ENCODE results near the gene TMEM69. TPM values are rescaled to one million over a fixed set of nuclear protein-coding genes. Genes with fewer than 3 reads are reported as not detected.

Gene TMEM69
- polyA plus RNA-seq, 3 donors, result 27.6 to 43.4 (median 36.2) TPM

- intact Hi-C loops (cut with micrococcal nuclease), result no loop called here
- no peak for DNase-seq
- H4K20me1 ChIP-seq (ENCODE audit: insufficient read depth, low read length), result peaks cover 100% of the 10 kb centered on the region
- H3K4me2 ChIP-seq (replicated peaks; ENCODE audit: extremely low read depth, low read length, poor library complexity, severe bottlenecking), result no peak overlapping the region
- H3K27me3 Mint-ChIP-seq (ENCODE audit: low read depth in 3 of 3), result no peaks in the 10 kb centered on the region
- no CpG with 5 or more reads among the region's 3 CpGs for WGBS (ENCODE audit: insufficient coverage)
- no peak for TF ChIP-seq CTCF (IDR thresholded peaks at IDR 0.05)
- H3K27ac ChIP-seq (ENCODE audit: low read depth in 1 of 2, low read length in 2 of 2), result peak overlapping the region in 1 of 2 donors; percentile 54
- no peaks in the 10 kb centered on the region for H3K9me3 Mint-ChIP-seq
- no peak overlapping the region for H3K9ac ChIP-seq (ENCODE audit: insufficient read depth, low read length, poor library complexity, severe bottlenecking)
- peaks cover 21 to 40% of the 10 kb centered on the region in 2 donors for H3K4me1 ChIP-seq (ENCODE audit: control insufficient read depth in 1 of 2, insufficient read depth in 2 of 2, low read length in 2 of 2)
- no peaks in the 10 kb centered on the region for H3K27me3 ChIP-seq (ENCODE audit: control insufficient read depth in 2 of 2, insufficient read depth in 2 of 2, low read length in 2 of 2)
- H3K79me2 ChIP-seq (ENCODE audit: insufficient read depth, low read length), result peaks cover 100% of the 10 kb centered on the region
- H3K27ac Mint-ChIP-seq, result peak overlapping the region in 4 of 7 donors; percentile 68 to 88 (median 76)
- peaks cover 3 to 19% of the 10 kb centered on the region in 2 donors for H3K36me3 ChIP-seq (replicated peaks in 1 of 2; ENCODE audit: control insufficient read depth in 1 of 2, insufficient read depth in 2 of 2, low read length in 2 of 2)
- H3K4me3 ChIP-seq (replicated peaks in 1 of 3; ENCODE audit: low read depth in 2 of 3, low read length in 3 of 3), result no peak overlapping the region
- H3K4me1 Mint-ChIP-seq, result peaks cover 60% of the 10 kb centered on the region
- H3K36me3 Mint-ChIP-seq, result peaks cover 11 to 20% of the 10 kb centered on the region in 2 donors
- no peaks in the 10 kb centered on the region for H3K9me3 ChIP-seq (replicated peaks in 1 of 2; ENCODE audit: control insufficient read depth in 1 of 2, insufficient read depth in 1 of 2, low read length in 2 of 2)
- H2AFZ ChIP-seq (ENCODE audit: insufficient read depth, low read depth, low read length, poor library complexity, severe bottlenecking), result no peak overlapping the region
- H3K4me3 Mint-ChIP-seq, result no peak overlapping the region
Measured at GRCh38 chr1:45677751-45678245, 10.2 kb upstream of the TMEM69 start.

- H3K36me3 Mint-ChIP-seq, result peaks cover 9 to 18% of the 10 kb centered on the region in 2 donors
- Histone ChIP-seq H2AFZ (ENCODE audit: insufficient read depth, low read depth, low read length, poor library complexity, severe bottlenecking) (no peak overlapping the region), H3K4me2 (replicated peaks; ENCODE audit: extremely low read depth, low read length, poor library complexity, severe bottlenecking) (no peak overlapping the region), H3K79me2 (ENCODE audit: insufficient read depth, low read length) (peaks cover 100% of the 10 kb centered on the region), H3K4me3 (replicated peaks in 1 of 3; ENCODE audit: low read depth in 2 of 3, low read length in 3 of 3) (no peak overlapping the region), H3K27me3 (ENCODE audit: control insufficient read depth in 2 of 2, insufficient read depth in 2 of 2, low read length in 2 of 2) (no peaks in the 10 kb centered on the region), H3K36me3 (replicated peaks in 1 of 2; ENCODE audit: control insufficient read depth in 1 of 2, insufficient read depth in 2 of 2, low read length in 2 of 2) (peaks cover 3 to 12% of the 10 kb centered on the region in 2 donors), H3K27ac (ENCODE audit: low read depth in 1 of 2, low read length in 2 of 2) (peak overlapping the region in 1 of 2 donors; percentile 30), H4K20me1 (ENCODE audit: insufficient read depth, low read length) (peaks cover 100% of the 10 kb centered on the region), H3K9me3 (replicated peaks in 1 of 2; ENCODE audit: control insufficient read depth in 1 of 2, insufficient read depth in 1 of 2, low read length in 2 of 2) (no peaks in the 10 kb centered on the region), H3K9ac (ENCODE audit: insufficient read depth, low read length, poor library complexity, severe bottlenecking) (no peak overlapping the region), H3K4me1 (ENCODE audit: control insufficient read depth in 1 of 2, insufficient read depth in 2 of 2, low read length in 2 of 2) (peaks cover 26 to 47% of the 10 kb centered on the region in 2 donors)
- no peaks in the 10 kb centered on the region for H3K9me3 Mint-ChIP-seq
- TF ChIP-seq CTCF (IDR thresholded peaks at IDR 0.05), result no peak
- H3K4me3 Mint-ChIP-seq, result no peak overlapping the region
- intact Hi-C loops (cut with micrococcal nuclease), result no loop called here
- H3K27ac Mint-ChIP-seq, result peak overlapping the region in 1 of 7 donors; percentile 65
- H3K27me3 Mint-ChIP-seq (ENCODE audit: low read depth in 3 of 3), result no peaks in the 10 kb centered on the region
- no peak for DNase-seq
- H3K4me1 Mint-ChIP-seq, result peaks cover 61% of the 10 kb centered on the region
Measured at GRCh38 chr1:45678489-45678888, 9.5 kb upstream of the TMEM69 start.

Data from CD14-positive monocyte (primary cell).